Heart left ventricle (tissue), 13 donors: ENCODE results near the gene COL26A1.

ENCODE experiments used
- POLR2A ChIP-seq, 2 donors: fragments of 450-650 bp; IDR thresholded peaks; one replicate each; pipeline ENCODE4 v1.6.1; 2017; ENCODE audit warnings: antibody characterized with exemption in 2 of 2, mild to moderate bottlenecking in 2 of 2, moderate library complexity in 2 of 2
- TF ChIP-seq, protein P1 (sequence below), 12 donors: fragments of 200-600 bp; sonication (generic) in 4 of 12; IDR thresholded peaks; one replicate each; pipeline versions ENCODE4 v1.5.0 to v1.8.0; 2018 to 2022; ENCODE audit warnings: antibody characterized with exemption in 12 of 12, mild to moderate bottlenecking in 5 of 12
- donor health status: ischemic (EF 13 %, LVEDD 7.1; RV severe dilation, severe dysfunction).
- donor health status: DM: no; HTN: yes; CAD: no.
- donor health status: DM: no; HTN: no; CAD: no.
- donor health status: ischemic (EF 25% LVEDD 6.9; RV normal size, moderate dysfunction).
- donor health status: ischemic (EF 25% LVEDD 5.7; RV mildly dilated, moderate dysfunction).
- donor health status: ischemic (EF 35%, LVEDD 5.7; RV mildly dilated, moderate dysfunction).
- donor health status: nonischemic (EF 11% LVEDD 7.7; RV severe dilation, severe dysfunction).
- donor health status: DM: yes; HTN: yes; CAD: no.
- donor health status: PGD.
- donor health status: ischemic (EF 29% LVEDD 5.4; RV normal size, mild dysfunction).
- donor health status: nonischemic (EF 23%, LVEDD 6.1; RV moderate dilation, normal function).

GRCh38 chr7:101531726-101532357, 169.2 kb downstream of the COL26A1 start:
- TF ChIP-seq, protein P1, sequence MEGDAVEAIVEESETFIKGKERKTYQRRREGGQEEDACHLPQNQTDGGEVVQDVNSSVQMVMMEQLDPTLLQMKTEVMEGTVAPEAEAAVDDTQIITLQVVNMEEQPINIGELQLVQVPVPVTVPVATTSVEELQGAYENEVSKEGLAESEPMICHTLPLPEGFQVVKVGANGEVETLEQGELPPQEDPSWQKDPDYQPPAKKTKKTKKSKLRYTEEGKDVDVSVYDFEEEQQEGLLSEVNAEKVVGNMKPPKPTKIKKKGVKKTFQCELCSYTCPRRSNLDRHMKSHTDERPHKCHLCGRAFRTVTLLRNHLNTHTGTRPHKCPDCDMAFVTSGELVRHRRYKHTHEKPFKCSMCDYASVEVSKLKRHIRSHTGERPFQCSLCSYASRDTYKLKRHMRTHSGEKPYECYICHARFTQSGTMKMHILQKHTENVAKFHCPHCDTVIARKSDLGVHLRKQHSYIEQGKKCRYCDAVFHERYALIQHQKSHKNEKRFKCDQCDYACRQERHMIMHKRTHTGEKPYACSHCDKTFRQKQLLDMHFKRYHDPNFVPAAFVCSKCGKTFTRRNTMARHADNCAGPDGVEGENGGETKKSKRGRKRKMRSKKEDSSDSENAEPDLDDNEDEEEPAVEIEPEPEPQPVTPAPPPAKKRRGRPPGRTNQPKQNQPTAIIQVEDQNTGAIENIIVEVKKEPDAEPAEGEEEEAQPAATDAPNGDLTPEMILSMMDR (IDR thresholded peaks at IDR 0.05) = no peak
- TF ChIP-seq POLR2A (IDR thresholded peaks at IDR 0.05) = no peak
